ENCODE measurements around the gene COL15A1.

DNA sequence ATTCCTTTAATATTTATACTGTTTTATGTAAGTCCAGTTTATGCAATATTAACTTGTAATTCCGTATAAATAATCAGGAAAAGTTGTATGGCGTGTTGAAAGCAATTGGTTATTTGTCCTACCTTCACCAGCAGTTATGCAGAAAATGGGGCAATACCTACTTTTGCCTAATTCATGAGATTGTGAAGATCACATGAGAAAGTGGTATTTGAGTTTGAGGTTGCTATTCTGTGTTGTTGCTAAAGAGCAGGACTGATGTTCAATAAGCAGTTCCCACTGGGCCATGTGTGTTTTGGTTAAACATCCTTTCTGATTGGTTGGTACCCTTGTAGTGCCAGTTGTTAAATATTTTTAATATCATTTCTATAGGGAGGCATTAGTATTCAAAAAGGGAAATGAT lies 164.4 kb downstream of the COL15A1 start:
- TF ChIP-seq, protein P1, sequence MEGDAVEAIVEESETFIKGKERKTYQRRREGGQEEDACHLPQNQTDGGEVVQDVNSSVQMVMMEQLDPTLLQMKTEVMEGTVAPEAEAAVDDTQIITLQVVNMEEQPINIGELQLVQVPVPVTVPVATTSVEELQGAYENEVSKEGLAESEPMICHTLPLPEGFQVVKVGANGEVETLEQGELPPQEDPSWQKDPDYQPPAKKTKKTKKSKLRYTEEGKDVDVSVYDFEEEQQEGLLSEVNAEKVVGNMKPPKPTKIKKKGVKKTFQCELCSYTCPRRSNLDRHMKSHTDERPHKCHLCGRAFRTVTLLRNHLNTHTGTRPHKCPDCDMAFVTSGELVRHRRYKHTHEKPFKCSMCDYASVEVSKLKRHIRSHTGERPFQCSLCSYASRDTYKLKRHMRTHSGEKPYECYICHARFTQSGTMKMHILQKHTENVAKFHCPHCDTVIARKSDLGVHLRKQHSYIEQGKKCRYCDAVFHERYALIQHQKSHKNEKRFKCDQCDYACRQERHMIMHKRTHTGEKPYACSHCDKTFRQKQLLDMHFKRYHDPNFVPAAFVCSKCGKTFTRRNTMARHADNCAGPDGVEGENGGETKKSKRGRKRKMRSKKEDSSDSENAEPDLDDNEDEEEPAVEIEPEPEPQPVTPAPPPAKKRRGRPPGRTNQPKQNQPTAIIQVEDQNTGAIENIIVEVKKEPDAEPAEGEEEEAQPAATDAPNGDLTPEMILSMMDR (IDR thresholded peaks at IDR 0.05; ENCODE audit: low read depth, low read length, poor library complexity, severe bottlenecking), result no peak
- TF ChIP-seq EZH2phosphoT487 (IDR thresholded peaks at IDR 0.05; ENCODE audit: borderline replicate concordance, low read length), result no peak
